PC-9 (cell line): ENCODE measurements around the gene KRTAP3-3.

Source experiments
- EZH2 ChIP-seq: fragments of 200-600 bp; sonication (generic); IDR thresholded peaks from 2 replicates; pipeline ENCODE4 v1.8.0; 2017; ENCODE audit warnings: antibody characterized with exemption, low read depth
- TF ChIP-seq, protein P1 (sequence below): fragments of 200-600 bp; sonication (generic); conservative IDR thresholded peaks from 2 replicates; pipeline ENCODE4 v1.6.1; 2017; ENCODE audit warnings: mixed run types, antibody characterized with exemption, mild to moderate bottlenecking, moderate library complexity

DNA sequence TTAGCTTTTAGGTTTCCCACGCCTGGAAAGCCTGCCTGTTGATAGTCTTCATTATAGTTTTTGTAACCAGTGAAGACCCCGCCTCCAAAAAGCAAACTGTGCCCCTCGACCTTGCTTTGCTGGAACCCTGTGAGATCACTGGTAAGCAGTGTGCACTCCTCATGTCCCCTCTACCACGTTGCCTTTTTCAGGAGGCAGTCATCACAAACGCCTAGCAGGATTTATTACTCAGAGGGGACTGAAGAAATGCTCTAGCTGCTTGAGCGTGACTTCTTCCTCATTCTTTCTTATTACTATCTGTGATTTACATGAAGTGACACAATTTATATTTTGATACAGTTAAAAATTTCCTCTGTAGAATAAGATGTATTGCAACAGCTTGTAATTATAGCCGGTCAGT, 21.5 kb upstream of the KRTAP3-3 start:
- TF ChIP-seq, protein P1, sequence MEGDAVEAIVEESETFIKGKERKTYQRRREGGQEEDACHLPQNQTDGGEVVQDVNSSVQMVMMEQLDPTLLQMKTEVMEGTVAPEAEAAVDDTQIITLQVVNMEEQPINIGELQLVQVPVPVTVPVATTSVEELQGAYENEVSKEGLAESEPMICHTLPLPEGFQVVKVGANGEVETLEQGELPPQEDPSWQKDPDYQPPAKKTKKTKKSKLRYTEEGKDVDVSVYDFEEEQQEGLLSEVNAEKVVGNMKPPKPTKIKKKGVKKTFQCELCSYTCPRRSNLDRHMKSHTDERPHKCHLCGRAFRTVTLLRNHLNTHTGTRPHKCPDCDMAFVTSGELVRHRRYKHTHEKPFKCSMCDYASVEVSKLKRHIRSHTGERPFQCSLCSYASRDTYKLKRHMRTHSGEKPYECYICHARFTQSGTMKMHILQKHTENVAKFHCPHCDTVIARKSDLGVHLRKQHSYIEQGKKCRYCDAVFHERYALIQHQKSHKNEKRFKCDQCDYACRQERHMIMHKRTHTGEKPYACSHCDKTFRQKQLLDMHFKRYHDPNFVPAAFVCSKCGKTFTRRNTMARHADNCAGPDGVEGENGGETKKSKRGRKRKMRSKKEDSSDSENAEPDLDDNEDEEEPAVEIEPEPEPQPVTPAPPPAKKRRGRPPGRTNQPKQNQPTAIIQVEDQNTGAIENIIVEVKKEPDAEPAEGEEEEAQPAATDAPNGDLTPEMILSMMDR, result no peak
- TF ChIP-seq EZH2, result no peak
